RWPE2 (cell line): ENCODE measurements around the gene OPA1.

ENCODE experiments used
- ATAC-seq: fragments of 200-7000 bp; cut with Tn5 transposase; 3 replicates; pipeline ENCODE4 v1.9.1; 2021; ENCODE audit warnings: low read depth
- DNase-seq: peaks from one replicate; pipeline ENCODE4 v3.0.0-alpha.2; 2020; ENCODE audit warnings: low spot score
- H3K27ac ChIP-seq: fragments of 450-650 bp; 2 replicates; pipeline ENCODE4 v1.5.1; 2017; ENCODE audit warnings: mild to moderate bottlenecking; ENCODE audit not compliant: poor library complexity, severe bottlenecking
- H3K27me3 ChIP-seq: fragments of 250-450 bp; sonication (Bioruptor Pico); 2 replicates; pipeline ENCODE4 v1.5.1; 2021; ENCODE audit warnings: mild to moderate bottlenecking, moderate library complexity; ENCODE audit not compliant: insufficient read depth, poor library complexity, severe bottlenecking
- H3K36me3 ChIP-seq: fragments of 250-450 bp; sonication (Bioruptor Pico); 2 replicates; pipeline ENCODE4 v1.5.1; 2020; ENCODE audit warnings: low read depth, mild to moderate bottlenecking, moderate library complexity
- H3K4me1 ChIP-seq: fragments of 250-450 bp; sonication (Bioruptor Pico); 2 replicates; pipeline ENCODE4 v1.5.1; 2021; ENCODE audit warnings: mild to moderate bottlenecking, moderate library complexity; ENCODE audit not compliant: insufficient read depth, poor library complexity, severe bottlenecking
- H3K4me3 ChIP-seq: fragments of 250-450 bp; sonication (Bioruptor Pico); 2 replicates; pipeline ENCODE4 v1.5.1; 2021; ENCODE audit warnings: mild to moderate bottlenecking, moderate library complexity; ENCODE audit not compliant: severe bottlenecking
- H3K9me3 ChIP-seq: fragments of 250-450 bp; sonication (Bioruptor Pico); 2 replicates; pipeline ENCODE4 v1.5.1; 2021; ENCODE audit warnings: mild to moderate bottlenecking, moderate library complexity; ENCODE audit not compliant: severe bottlenecking
- TF ChIP-seq, protein P1 (sequence below): fragments of 450-650 bp; IDR thresholded peaks from one replicate; pipeline ENCODE4 v1.5.1; 2017; ENCODE audit warnings: mild to moderate bottlenecking, moderate library complexity; ENCODE audit not compliant: poor library complexity, severe bottlenecking

Gene OPA1

DNA sequence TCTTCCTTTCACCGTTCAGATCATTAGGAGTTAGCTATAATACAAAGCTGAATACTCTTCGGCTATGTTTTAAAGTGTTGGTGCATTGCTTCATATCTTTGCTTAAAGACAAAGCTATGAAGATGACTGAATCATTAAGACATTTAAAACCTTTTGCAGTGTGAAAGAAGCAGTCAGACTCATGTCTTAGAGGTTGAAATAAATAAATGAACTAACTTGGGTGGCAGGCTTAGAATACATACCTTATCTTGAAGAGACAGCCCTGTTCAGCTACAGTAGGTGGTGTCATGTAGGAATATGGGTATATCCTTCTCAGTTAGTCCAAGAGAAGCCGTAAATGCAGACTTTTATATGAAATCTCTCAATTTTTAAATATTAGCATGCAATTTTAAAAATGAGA lies 63.4 kb downstream of the OPA1 start:
- ATAC-seq (no peak), DNase-seq (no peak)
- TF ChIP-seq, protein P1, sequence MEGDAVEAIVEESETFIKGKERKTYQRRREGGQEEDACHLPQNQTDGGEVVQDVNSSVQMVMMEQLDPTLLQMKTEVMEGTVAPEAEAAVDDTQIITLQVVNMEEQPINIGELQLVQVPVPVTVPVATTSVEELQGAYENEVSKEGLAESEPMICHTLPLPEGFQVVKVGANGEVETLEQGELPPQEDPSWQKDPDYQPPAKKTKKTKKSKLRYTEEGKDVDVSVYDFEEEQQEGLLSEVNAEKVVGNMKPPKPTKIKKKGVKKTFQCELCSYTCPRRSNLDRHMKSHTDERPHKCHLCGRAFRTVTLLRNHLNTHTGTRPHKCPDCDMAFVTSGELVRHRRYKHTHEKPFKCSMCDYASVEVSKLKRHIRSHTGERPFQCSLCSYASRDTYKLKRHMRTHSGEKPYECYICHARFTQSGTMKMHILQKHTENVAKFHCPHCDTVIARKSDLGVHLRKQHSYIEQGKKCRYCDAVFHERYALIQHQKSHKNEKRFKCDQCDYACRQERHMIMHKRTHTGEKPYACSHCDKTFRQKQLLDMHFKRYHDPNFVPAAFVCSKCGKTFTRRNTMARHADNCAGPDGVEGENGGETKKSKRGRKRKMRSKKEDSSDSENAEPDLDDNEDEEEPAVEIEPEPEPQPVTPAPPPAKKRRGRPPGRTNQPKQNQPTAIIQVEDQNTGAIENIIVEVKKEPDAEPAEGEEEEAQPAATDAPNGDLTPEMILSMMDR: no peak
- no peaks in the 10 kb centered on the region for H3K27me3 ChIP-seq
- H3K4me1 ChIP-seq: no peaks in the 10 kb centered on the region
- peaks cover 75% of the 10 kb centered on the region for H3K36me3 ChIP-seq
- no peak overlapping the region for H3K27ac ChIP-seq
- H3K9me3 ChIP-seq: no peaks in the 10 kb centered on the region
- H3K4me3 ChIP-seq: no peak overlapping the region

DNA sequence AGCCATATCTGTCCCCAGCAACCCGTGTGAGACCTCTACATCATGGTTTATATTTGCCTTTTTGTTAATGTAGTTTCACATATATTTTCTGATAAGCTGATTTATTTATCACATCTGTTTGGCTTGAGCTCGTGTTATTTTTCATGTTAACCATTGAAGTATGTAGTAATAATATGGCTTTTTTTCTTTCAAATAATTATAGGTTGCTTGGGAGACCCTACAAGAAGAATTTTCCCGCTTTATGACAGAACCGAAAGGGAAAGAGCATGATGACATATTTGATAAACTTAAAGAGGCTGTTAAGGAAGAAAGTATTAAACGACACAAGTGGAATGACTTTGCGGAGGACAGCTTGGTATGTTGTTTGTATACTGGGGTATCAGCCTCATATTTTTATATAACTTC lies 63.9 kb downstream of the OPA1 start:
- H3K36me3 ChIP-seq: peaks cover 72% of the 10 kb centered on the region
- H3K9me3 ChIP-seq: no peaks in the 10 kb centered on the region
- TF ChIP-seq, protein P1: no peak

DNA sequence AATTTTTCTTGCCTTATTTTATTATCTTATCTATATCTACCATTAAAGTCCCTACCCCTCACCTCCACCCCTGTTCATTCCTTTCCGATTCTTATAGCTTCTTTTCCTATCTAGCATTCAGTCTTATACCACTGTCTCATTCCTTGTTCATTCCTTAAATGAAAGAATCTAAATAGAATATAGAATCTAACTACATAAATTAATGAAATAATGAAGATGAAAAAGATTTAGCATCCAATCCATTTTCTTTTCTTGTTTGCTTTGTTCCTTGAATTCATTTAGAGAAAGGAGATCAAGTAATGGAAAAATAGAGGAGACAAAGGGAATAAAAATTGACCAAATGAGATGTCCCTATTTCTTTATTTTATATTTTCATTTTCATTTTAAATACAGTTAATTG lies 67.2 kb downstream of the OPA1 start:
- TF ChIP-seq, protein P1: no peak
- H3K4me1 ChIP-seq: no peaks in the 10 kb centered on the region
- ATAC-seq: no peak
- H3K27ac ChIP-seq: no peak overlapping the region
- no peak overlapping the region for H3K4me3 ChIP-seq
- no peak for DNase-seq
- no peaks in the 10 kb centered on the region for H3K27me3 ChIP-seq
- H3K36me3 ChIP-seq: peaks cover 85% of the 10 kb centered on the region
- H3K9me3 ChIP-seq: no peaks in the 10 kb centered on the region

More for the DNA sequence above, 63.9 kb downstream of the OPA1 start:
- DNase-seq: no peak
- no peak for ATAC-seq
- H3K4me3 ChIP-seq: no peak overlapping the region
- no peaks in the 10 kb centered on the region for H3K4me1 ChIP-seq
- no peak overlapping the region for H3K27ac ChIP-seq
- H3K27me3 ChIP-seq: no peaks in the 10 kb centered on the region

DNA sequence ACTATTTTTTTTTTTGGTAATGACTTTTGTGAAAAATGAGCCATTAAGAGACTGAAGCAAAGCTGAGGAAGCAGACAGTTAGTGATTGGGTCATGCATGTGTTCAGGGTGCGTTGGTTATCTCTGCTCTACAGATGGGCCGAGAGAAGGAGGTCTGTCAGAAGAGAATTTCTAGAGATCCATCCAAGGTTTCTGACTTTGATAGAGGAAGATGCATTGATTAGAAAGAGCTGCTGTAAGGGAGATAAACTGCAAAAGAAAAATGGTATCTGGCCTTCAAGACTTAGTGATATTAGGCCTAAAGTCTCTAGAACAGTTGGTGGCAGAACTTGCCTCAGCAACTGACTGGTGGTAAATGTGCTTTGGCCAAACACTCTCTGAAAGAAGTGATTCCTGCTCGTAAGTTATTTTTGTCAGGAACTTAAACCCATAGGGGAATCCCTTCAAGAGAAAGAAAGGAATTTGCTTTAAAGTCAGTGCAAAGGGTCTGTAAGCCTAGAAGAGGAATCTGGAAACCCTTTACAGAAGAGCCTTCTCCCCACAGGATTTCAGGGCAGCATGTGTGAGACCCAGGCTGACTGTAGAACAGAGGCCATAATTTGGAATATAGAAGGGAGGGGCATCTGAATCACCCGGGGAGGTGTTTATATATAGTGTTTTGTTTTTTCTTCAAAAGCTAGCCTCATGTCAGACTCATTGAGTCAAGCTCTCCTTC lies 67.8 kb downstream of the OPA1 start:
- DNase-seq (no peak), ATAC-seq (0 out of 3 replicates have a peak, but pooled peaks have one; percentile 10)
- Histone ChIP-seq H3K4me3 (no peak overlapping the region), H3K4me1 (no peaks in the 10 kb centered on the region), H3K27me3 (no peaks in the 10 kb centered on the region), H3K9me3 (no peaks in the 10 kb centered on the region), H3K27ac (no peak overlapping the region), H3K36me3 (peaks cover 86% of the 10 kb centered on the region)
- TF ChIP-seq, protein P1: no peak

DNA sequence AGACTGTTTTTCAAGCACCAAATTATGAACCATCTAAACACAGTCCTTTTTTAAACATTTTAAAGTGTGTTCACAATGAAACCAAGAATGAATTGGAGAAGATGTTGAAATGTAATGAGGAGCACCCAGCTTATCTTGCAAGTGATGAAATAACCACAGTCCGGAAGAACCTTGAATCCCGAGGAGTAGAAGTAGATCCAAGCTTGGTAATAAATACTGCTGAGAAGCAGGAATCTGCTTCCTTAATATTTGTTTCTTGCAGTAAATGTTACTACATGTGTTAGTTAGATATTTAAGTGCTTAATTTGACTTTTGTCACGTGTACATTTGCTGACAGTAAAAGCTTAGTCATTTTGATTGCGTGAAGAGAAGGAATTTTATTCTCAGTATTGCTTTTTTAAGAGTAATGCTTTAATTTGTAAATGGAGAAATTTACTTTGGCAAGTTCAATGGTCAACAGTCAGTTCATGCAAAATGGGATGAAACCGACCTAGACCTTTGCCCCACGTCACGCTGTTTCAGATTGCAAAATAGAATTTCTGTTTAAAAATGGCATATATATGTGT lies 69.8 kb downstream of the OPA1 start:
- no peak overlapping the region for H3K4me3 ChIP-seq
- no peak for DNase-seq
- no peak for ATAC-seq
- no peaks in the 10 kb centered on the region for H3K9me3 ChIP-seq
- H3K36me3 ChIP-seq: peaks cover 87% of the 10 kb centered on the region
- TF ChIP-seq, protein P1: no peak
- H3K27me3 ChIP-seq: no peaks in the 10 kb centered on the region
- no peak overlapping the region for H3K27ac ChIP-seq
- no peaks in the 10 kb centered on the region for H3K4me1 ChIP-seq
